Large intestine (tissue), 12 donors: ENCODE data around the gene SNAPC2. TPM values are rescaled to one million over a fixed set of nuclear protein-coding genes. Genes with fewer than 3 reads are reported as not detected.

Source experiments
- DNase-seq, 2 donors: peaks; one replicate each; pipeline versions ENCODE4 v3.0.0 to v3.0.0-alpha.2; 2013
- H3K27ac ChIP-seq: one replicate; pipeline ENCODE4 v1.5.1; 2013; ENCODE audit warnings: low read length
- H3K27me3 ChIP-seq: 2 replicates; pipeline ENCODE4 v1.6.1; 2013; ENCODE audit warnings: low read length; ENCODE audit not compliant: control insufficient read depth, insufficient read depth
- H3K36me3 ChIP-seq: 2 replicates; pipeline ENCODE4 v1.6.1; 2013; ENCODE audit warnings: low read length; ENCODE audit not compliant: control insufficient read depth, insufficient read depth
- H3K4me1 ChIP-seq: one replicate; pipeline ENCODE4 v1.6.1; 2013; ENCODE audit warnings: low read length; ENCODE audit not compliant: control insufficient read depth, insufficient read depth
- H3K4me3 ChIP-seq: one replicate; pipeline ENCODE4 v1.5.1; 2013; ENCODE audit warnings: low read length
- H3K9me3 ChIP-seq: one replicate; pipeline ENCODE4 v1.6.1; 2013; ENCODE audit warnings: mild to moderate bottlenecking, low read depth, low read length, moderate library complexity; ENCODE audit not compliant: control insufficient read depth
- WGBS: methylation state at CpG from one replicate; pipeline ENCODE4 v1.1.5; 2013; ENCODE audit warnings: low lambda C conversion rate; ENCODE audit not compliant: insufficient coverage; 5-methylcytosine and 5-hydroxymethylcytosine counted together
- long read RNA-seq, 11 donors: transcript quantifications; one replicate each; lab custom pipeline, GENCODE V29; 2026
- polyA plus RNA-seq: library from polyadenylated mRNA; unstranded; fragments of 120-200 nt; gene quantifications from one replicate; pipeline ENCODE4 v1.2.1, GENCODE V29; 2013

SNAPC2 gene, protein sequence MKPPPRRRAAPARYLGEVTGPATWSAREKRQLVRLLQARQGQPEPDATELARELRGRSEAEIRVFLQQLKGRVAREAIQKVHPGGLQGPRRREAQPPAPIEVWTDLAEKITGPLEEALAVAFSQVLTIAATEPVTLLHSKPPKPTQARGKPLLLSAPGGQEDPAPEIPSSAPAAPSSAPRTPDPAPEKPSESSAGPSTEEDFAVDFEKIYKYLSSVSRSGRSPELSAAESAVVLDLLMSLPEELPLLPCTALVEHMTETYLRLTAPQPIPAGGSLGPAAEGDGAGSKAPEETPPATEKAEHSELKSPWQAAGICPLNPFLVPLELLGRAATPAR
- 15.7 TPM for polyA plus RNA-seq
- long read RNA-seq, donor 1, partial matches to known transcripts: 0 of 5 reads
- long read RNA-seq, donor 1, other reads (novel, unspliced or antisense): 0 of 5 reads
- long read RNA-seq, donor 2, transcript SNAPC2-201 (5 exons, 1,542 nt): major isoform, 9 of 11 reads
- long read RNA-seq, donor 2, partial matches to known transcripts: 0 of 11 reads
- long read RNA-seq, donor 2, other reads (novel, unspliced or antisense): 0 of 11 reads
- long read RNA-seq, donor 3: 0 reads
- long read RNA-seq, donor 4: 0 reads
- long read RNA-seq, donor 5, partial matches to known transcripts: 0 of 6 reads
- long read RNA-seq, donor 5, other reads (novel, unspliced or antisense): 0 of 6 reads
- long read RNA-seq, donor 6, partial matches to known transcripts: 0 of 9 reads
- long read RNA-seq, donor 6, other reads (novel, unspliced or antisense): 0 of 9 reads
- long read RNA-seq, donor 7, partial matches to known transcripts: 0 of 4 reads
- long read RNA-seq, donor 7, other reads (novel, unspliced or antisense): 0 of 4 reads
- long read RNA-seq, donor 8, transcript SNAPC2-201 (5 exons, 1,542 nt): major isoform, 5 of 9 reads
- long read RNA-seq, donor 8, partial matches to known transcripts: 0 of 9 reads
- long read RNA-seq, donor 8, other reads (novel, unspliced or antisense): 0 of 9 reads
- long read RNA-seq, donor 9, partial matches to known transcripts: 0 of 3 reads
- long read RNA-seq, donor 9, other reads (novel, unspliced or antisense): 0 of 3 reads
- long read RNA-seq, donor 10, transcript SNAPC2-201 (5 exons, 1,542 nt): major isoform, 9 of 11 reads
- long read RNA-seq, donor 10, partial matches to known transcripts: 0 of 11 reads
- long read RNA-seq, donor 10, other reads (novel, unspliced or antisense): 0 of 11 reads
- long read RNA-seq, donor 11, transcript SNAPC2-201 (5 exons, 1,542 nt): major isoform, 11 of 11 reads
- long read RNA-seq, donor 11, partial matches to known transcripts: 0 of 11 reads
- long read RNA-seq, donor 11, other reads (novel, unspliced or antisense): 0 of 11 reads

DNA sequence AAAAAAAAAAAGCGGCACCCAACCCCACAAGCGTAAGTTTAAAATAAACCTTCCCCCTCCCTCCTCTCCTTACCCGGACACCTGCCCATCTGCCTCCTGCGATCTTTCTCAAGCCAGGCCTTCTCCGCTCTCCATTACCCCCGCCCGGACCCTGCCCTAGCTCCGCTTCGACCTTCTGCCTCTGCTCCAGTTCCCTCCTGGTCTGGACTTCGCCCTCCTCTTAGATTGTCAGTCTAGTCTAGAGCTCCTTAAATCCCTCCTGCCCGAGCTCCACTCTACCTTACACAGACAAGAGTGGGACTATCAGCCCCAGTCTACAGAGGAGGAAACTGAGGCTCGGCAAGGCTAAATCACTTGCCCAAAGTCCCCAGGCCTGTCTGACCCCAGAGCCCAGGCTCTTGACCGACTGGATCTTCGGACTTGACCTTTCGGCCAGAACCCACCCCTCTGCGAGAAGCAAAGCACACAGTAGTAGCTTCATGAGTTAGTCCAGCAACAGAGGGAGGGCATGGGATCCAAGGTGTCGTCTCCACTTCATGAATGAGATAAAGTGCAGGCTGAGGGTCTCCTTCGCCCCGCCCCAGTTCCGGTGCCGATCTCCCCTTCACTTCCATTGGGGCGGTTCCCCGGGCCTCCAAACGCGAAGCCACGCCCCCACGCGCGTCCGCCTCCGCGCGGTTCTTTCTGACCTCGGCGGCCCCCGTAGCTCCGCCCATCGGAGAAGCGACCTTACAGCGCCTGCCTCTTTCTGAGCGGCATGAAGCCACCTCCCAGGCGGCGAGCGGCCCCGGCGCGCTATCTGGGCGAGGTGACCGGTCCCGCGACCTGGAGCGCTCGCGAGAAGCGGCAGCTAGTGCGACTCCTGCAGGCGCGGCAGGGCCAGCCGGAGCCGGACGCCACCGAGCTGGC lies at the start of gene SNAPC2:
Gene SNAPC2, plus strand, starts transcription at position 729 of the 909 bp plus-strand sequence. Its CDS starts 29 bp downstream, at position 758.
- Histone ChIP-seq H3K36me3 (peaks cover 15% of the 10 kb centered on the region), H3K4me3 (peak within 1 kb of the TSS; percentile 77), H3K27me3 (peaks cover 48% of the 10 kb centered on the region), H3K9me3 (peaks cover 4% of the 10 kb centered on the region), H3K27ac (peak within 1 kb of the TSS; percentile 100), H3K4me1 (peaks cover 35% of the 10 kb centered on the region)
- 11% methylated on average over 3 of the region's 62 CpGs for whole genome bisulfite sequencing
- peak; percentile 95 to 98 for DNase-seq

DNA sequence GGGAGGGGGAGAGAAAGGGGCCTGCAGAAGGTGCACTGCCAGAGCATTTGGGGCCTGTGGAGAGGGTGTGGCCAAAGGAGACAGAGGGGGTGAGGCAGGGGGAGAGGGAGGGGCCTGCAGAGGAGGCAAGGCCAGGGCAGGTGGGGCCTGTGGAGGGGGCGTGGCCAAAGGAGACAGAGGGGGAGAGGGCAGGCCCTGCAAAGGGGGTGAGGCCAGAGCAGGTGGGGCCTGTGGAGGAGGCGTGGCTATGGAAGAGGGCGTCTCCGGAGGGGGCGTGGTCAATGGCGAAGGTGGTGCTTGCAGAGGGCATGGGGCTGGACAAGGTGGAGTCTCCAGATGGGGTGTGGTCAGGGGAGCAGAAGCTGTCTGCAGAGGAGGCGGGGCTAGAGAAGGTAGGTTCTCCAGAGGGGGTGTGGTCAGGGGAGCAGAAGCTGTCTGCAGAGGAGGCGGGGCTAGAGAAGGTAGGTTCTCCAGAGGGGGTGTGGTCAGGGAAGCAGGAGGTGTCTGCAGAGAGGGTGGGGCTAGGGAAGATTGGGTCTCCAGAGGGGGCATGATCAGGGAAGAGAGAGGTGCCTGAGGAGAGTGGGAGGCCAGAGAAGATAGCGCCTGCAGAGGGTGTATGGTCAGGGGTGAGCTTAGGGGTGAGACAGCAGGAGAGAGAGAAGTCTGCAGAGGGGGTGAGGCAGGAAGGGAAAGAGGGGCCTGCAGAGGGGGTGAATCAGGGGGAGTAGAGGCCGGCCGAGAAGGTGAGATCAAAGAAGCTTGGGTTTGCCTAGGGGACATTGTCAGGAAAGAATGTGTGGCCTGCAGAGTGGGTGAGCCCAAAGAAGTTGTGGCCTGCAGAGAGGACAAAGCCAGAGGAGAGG lies 49.3 kb upstream of the SNAPC2 start:
- DNase-seq: peak; percentile 58 to 64
- peak overlapping the region; percentile 8 for H3K27ac ChIP-seq
- H3K27me3 ChIP-seq: peaks cover 49% of the 10 kb centered on the region
- H3K4me3 ChIP-seq: no peak overlapping the region
- no peaks in the 10 kb centered on the region for H3K36me3 ChIP-seq
- WGBS: no CpG with 5 or more reads among the region's 11 CpGs
- H3K9me3 ChIP-seq: peaks cover 12% of the 10 kb centered on the region
- H3K4me1 ChIP-seq: peaks cover 28% of the 10 kb centered on the region

DNA sequence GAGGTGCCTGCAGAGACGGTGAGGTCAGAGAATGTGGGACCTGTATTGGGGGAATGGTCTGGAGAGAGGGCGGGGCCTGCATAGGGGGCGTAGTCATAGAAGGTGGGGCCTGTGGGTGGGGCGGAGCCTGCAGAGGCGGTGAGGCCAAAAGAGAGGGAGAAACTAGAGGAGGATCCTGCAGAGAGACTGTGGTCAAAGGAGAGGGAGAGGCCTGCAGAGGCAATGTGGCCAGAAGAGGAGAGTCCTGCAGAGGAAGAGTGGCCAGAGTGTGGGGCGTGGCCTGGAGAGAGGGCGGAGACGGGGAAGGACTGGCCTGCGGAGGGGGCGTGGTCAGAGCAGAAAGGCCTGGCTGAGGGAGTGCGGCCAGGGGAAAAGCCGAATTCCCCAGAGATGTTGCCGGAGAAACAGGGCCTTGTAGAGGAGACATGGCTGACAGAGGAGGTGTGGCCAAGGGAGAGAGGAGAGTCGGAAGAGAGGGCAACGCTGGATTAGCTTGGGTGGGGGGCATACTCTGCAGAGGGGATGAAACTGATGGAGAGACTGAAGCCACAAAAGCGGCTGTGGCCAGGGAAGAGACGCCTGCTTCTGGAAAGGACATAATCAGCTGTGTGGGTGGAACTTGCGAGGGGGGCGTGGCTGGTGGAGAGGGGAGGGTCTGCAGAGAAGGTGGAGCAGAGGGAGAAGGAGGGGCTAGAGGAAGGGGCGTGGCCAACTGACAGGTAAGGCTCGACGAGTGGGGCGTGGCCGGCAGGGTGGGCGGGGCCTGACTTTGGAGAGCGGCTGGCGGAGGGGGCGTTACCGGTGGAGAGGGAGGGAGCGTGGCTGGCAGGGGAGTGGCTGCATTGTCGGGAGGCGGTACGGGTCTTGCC lies 48.5 kb upstream of the SNAPC2 start:
- peak overlapping the region; percentile 7 for H3K4me3 ChIP-seq
- H3K36me3 ChIP-seq: no peaks in the 10 kb centered on the region
- peaks cover 51% of the 10 kb centered on the region for H3K27me3 ChIP-seq
- H3K27ac ChIP-seq: peak overlapping the region; percentile 47
- H3K4me1 ChIP-seq: peaks cover 28% of the 10 kb centered on the region
- DNase-seq: peak; percentile 72 to 76
- 23% methylated on average over 5 of the region's 33 CpGs for WGBS
- H3K9me3 ChIP-seq: peaks cover 12% of the 10 kb centered on the region

DNA sequence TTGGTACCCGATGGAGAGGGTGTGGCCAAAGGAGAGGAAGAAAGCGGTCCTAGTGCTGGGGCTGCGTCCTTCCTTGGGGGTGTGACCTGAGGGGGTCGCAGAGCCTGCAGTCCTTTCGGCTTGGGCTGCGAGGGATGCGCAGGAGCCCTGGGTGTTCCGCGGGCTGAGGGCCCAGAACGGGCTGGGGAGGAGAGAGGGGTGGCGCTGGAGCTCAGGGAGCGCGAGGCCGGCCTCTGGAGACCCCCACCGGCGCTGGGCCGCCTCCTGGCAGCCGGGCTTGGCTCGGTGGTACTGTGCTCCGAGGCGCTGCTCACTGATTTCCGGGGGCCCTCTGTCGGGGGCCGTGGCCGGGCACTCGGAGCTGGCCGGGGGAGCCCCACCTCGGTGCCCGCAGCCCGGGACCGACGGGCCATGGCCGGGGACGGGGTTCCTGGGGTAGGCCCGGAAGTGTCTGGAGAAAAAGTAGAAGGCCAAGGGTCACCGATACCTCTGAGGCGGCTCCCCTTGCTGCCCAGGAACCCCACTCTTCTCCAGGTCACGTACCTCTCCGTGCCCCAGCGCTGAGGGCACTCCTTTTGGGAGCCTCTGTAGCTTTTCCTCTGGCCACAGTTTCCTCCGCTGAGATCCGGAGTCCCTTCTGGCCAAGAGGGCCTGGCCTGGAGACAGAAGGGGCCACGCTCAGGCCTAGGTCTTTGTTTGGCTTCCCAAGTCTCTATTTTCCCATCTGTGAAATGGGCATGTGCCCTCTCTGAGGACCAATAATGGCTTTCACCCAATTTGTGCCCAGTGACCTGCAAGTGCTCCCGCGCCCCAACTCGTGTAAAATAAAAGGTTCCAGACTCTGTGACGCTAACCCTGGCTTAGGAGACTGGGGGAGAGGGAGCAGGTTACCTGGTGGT lies 47.6 kb upstream of the SNAPC2 start:
- Histone ChIP-seq H3K36me3 (no peaks in the 10 kb centered on the region), H3K27ac (no peak overlapping the region), H3K27me3 (peaks cover 42% of the 10 kb centered on the region), H3K4me3 (no peak overlapping the region), H3K9me3 (peaks cover 12% of the 10 kb centered on the region), H3K4me1 (peaks cover 28% of the 10 kb centered on the region)
- no CpG with 5 or more reads among the region's 47 CpGs for WGBS
- DNase-seq: no peak

DNA sequence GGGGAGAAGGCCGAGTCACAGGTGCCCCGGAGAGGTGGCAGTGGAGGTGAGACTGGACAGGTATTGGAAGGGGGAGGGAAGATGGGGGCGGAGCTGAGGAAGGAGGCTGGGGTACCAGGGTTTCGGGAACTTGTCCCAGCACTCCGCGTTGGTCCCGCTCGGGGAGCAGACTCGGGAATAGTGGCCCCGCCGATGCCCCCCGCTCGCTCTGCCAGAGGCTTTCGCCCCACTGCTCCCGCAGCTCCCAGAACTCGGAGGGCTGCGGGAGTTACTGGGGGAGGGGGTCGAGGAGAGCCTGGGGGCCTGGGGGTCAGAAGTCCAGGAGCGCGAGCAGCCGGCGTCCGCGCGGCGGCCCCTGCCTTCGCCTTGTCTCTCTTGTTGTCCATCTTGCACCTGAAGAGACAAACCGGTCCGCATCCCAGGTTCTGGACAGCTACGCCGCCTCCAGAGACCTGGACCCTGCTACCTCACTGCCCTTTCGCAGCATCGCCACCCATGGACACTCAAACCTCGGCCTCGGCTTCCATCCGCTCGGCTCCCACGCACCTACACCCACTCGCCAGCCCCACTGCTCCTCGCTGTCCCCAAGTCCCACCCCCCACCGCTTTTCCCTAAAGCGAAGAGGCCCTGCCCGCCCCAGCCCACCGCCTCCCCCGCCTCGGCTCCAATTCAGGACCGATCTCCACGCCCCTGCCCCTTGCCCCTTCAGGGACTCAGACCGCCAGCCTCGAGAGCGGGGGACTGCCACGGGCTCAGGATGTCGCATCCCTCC lies 46.6 kb upstream of the SNAPC2 start:
- H3K36me3 ChIP-seq: no peaks in the 10 kb centered on the region
- WGBS: no CpG with 5 or more reads among the region's 53 CpGs
- no peak overlapping the region for H3K27ac ChIP-seq
- DNase-seq: no peak
- H3K9me3 ChIP-seq: peaks cover 12% of the 10 kb centered on the region
- H3K4me1 ChIP-seq: peaks cover 25% of the 10 kb centered on the region
- H3K27me3 ChIP-seq: peaks cover 41% of the 10 kb centered on the region
- H3K4me3 ChIP-seq: no peak overlapping the region

DNA sequence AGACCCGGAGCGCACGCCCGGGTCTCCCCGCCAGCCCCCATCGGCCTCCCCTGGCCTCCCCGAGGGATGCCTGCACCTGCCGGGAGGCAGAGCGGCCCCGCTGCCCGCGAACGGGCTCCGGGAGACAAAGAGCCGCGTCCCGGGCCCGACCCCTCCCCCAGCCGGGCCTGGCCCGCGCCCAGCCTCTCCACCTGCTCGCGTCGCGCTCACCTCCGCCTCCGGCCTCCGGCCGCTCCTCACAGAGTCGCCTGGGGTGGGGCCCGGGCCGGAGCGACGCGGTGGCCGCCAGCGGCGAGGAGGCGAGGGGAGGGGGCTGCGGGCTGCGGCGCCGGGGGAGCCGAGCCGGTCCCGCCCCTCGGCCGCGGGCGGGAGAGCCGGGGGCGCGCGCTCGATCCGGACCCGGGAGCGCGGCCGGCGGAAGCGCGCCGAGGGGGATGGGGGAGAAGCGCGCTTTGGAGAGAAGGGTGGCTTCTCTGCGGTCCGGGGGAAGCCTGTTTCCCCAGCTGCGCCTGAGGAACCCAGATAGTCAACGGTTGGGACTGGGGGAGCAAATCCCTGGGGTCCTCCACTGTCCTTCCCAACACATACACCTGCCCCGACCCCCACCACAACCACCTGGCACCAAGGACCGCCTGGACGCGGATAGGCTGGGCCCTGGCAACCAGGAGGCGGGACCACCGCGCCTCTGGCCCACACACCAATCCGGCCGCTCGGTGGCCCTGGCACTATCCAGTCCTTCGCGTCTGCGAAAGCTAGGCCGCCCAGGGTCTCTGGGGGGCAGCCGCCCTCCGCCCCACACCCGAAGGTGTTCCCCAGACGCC lies 45.9 kb upstream of the SNAPC2 start, which contains the start of gene PRR36:
Gene PRR36, minus strand, starts transcription at position 315 of the 821 bp plus-strand sequence. CDS start 701 bp downstream, outside the sequence.
- H3K27ac ChIP-seq: no peak within 1 kb of the TSS
- H3K4me1 ChIP-seq: peaks cover 21% of the 10 kb centered on the region

More for the DNA sequence above, 45.9 kb upstream of the SNAPC2 start, which contains the start of gene PRR36:
- Histone ChIP-seq H3K36me3 (no peaks in the 10 kb centered on the region), H3K9me3 (peaks cover 12% of the 10 kb centered on the region), H3K4me3 (peak within 1 kb of the TSS; percentile 20), H3K27me3 (peaks cover 41% of the 10 kb centered on the region)
- DNase-seq: peak in 1 of 2 donors; percentile 50
- WGBS: no CpG with 5 or more reads among the region's 88 CpGs
